ENCODE results near the gene IFI44L. TPM values are rescaled to one million over a fixed set of nuclear protein-coding genes. Genes with fewer than 3 reads are reported as not detected.

IFI44L gene
- total RNA-seq, 1 donor from 2014 or later, result 0.26 TPM

DNA sequence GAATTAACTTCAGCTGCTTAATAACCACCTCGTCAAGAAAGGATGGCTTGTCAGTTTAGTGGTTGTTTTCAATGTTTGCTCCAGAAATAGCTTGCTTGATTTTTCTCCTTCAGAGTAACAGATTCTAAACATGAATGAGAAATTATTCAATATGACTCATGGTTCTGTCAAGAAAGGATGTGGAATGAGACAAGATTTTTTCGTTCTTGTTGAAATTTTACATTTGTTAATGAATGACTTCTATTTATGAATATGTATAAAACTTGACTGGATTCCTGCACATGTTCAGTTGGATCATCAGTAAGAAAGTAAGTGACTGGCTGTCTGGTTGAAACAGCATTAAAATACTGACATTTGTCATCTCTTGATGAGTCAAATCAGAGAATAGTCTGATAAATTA lies 67.7 kb downstream of the IFI44L start:
- no peak for DNase-seq (ENCODE audit: low read depth in 2 of 2)

GRCh38 chr1:78688697-78689096 lies 68.4 kb downstream of the IFI44L start:
- peak in 1 of 2 donors; percentile 35 for DNase-seq (ENCODE audit: low read depth in 2 of 2)

DNA sequence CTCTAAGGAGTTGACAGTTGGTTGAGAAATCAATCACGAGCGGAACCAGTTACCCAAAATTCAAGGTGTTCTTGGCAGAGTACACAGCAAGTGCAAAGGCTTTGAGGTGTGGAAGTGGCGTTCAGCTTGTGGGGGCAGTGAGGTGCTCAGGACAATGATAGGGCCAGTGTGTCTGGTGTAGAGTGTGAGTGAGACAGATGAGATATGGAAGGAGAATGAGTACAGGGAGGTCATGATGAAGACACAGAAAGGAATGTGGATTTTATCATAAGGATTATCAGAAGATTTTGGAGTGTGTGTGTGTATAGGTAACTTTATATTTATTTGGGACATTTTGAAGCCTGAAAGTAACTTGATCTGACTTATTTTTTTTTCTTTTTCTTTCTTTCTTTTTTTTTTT lies 70.3 kb downstream of the IFI44L start:
- no peak for DNase-seq (ENCODE audit: low read depth in 2 of 2)

DNA sequence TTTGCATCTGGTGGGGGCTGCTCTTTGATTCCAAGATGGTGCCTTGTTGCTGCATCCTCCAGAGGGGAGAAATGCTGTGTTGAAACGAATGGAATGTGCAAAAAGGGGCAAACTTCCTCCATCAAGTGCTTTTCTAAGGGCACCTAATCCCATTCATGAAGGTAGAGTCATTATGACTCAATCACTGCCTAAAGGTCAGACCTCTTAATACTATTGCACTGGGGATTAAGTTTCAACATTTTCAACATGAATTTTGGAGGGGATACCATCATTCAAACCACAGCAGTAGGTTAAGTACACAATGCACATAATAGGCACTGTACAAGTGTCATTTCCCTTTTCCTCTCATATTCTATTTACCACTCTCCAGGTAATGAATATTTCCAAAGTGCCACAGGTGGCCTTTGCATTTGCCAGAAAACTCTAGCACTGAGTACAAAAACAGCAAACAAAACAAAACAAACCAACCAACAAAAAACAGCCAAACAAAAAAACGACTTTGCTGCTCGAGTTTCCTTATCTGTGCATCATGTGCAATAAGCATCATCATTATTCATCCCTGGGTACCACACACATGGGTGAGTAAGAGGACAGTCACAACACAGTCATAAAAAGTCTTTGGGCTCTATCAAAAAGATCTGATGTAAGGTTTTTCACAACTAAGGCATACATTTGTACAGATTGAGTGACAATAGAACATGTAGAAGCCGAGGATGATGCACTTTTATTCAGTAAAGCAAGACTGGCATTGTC lies 71.9 kb downstream of the IFI44L start:
- DNase-seq (ENCODE audit: low read depth in 2 of 2), result no peak

Other genes with a start within 250 kb of the IFI44L start
- 0.13 TPM in 2 replicates for gene PTGFR, start 129.5 kb upstream of the IFI44L start, total RNA-seq
- gene IFI44, start 29.4 kb downstream of the IFI44L start, total RNA-seq, result 14.0 and 17.4 TPM in 2 replicates